Adrenal gland (tissue), 12 donors: Measurements from ENCODE around the gene PRRC2A. TPM values are rescaled to one million over a fixed set of nuclear protein-coding genes. Genes with fewer than 3 reads are reported as not detected.

ENCODE experiments used
- DNase-seq, 7 donors: peaks; one replicate each; pipeline ENCODE4 v3.0.0-alpha.2; 2019 to 2020
- H3K27ac ChIP-seq, 5 donors: fragments of 200-600 bp; sonication (generic) in 4 of 5; 1 replicate in 3 of 5; 2 replicates in 2 of 5; pipeline versions ENCODE4 v1.5.1 to v1.8.0; 2016 to 2020; ENCODE audit warnings: mild to moderate bottlenecking in 1 of 5
- H3K27me3 ChIP-seq: fragments of 200-600 bp; 2 replicates; pipeline ENCODE4 v1.8.0; 2021
- H3K36me3 ChIP-seq, 2 donors: fragments of 200-600 bp; replicated peaks in 1 of 2; 1 replicate in 1 of 2; 2 replicates in 1 of 2; pipeline versions ENCODE4 v1.5.1 to v1.8.0; 2018 to 2022
- H3K4me1 ChIP-seq, 2 donors: fragments of 200-600 bp; replicated peaks in 1 of 2; 1 replicate in 1 of 2; 2 replicates in 1 of 2; pipeline versions ENCODE4 v1.5.1 to v1.8.0; 2018 to 2021
- H3K4me3 ChIP-seq, 4 donors: fragments of 200-600 bp; sonication (generic) in 3 of 4; one replicate each; pipeline ENCODE4 v1.5.1; 2016 to 2018
- H3K9me3 ChIP-seq, 3 donors: fragments of 200-600 bp; sonication (generic) in 1 of 3; replicated peaks in 1 of 3; 1 replicate in 2 of 3; 2 replicates in 1 of 3; pipeline versions ENCODE4 v1.5.1 to v1.8.0; 2016 to 2021
- POLR2A ChIP-seq, 2 donors: fragments of 450-650 bp; IDR thresholded peaks; one replicate each; pipeline ENCODE4 v1.6.1; 2017; ENCODE audit warnings: antibody characterized with exemption in 2 of 2, mild to moderate bottlenecking in 2 of 2, moderate library complexity in 1 of 2
- whole genome bisulfite sequencing, 4 donors: extraction: QIAGEN DNeasy Blood & Tissue Kit in 2 of 4; methylation state at CpG; one replicate each; pipeline versions ENCODE4 v1.1.5 to v1.1.7; 2013 to 2017; 5-methylcytosine and 5-hydroxymethylcytosine counted together
- intact Hi-C, 2 donors: fragments of 100-400 bp; cut with DNase I; formaldehyde crosslinking; loops; one replicate each; pipeline versions ENCODE4 v1.14.1 to v1.15.0; 2022 to 2023
- polyA plus RNA-seq, 3 donors: library from polyadenylated mRNA; stranded (reverse); fragments of 200-250 nt in 2 of 3; fragments of 350-450 nt in 1 of 3; fragmentation: Illumina TruSeq in 1 of 3; extraction: RNeasy Lipid Tissue Mini Kit (QIAGEN cat#74804) in 1 of 3; gene quantifications; one replicate each; pipeline ENCODE4 v1.2.3, GENCODE V29; 2013 to 2014
- total RNA-seq, 9 donors: library from RNA; depleted of rRNA in 4 of 9; stranded (reverse); fragments of >200 nt in 4 of 9; fragments of 120-200 nt in 1 of 9; fragmentation: NEBNext Ultra II Directional in 1 of 9; extraction: Animal tissue kit (Norgen Biotek cat#: 25700) in 1 of 9; gene quantifications; one replicate each; pipeline versions ENCODE4 v1.1.0 to v1.2.4, GENCODE V29; 2013 to 2023
- TF ChIP-seq, protein P1 (sequence below), 6 experiments: fragments of 450-650 bp in 4 of 6; fragments of 200-600 bp in 2 of 6; sonication (generic) in 1 of 6; IDR thresholded peaks; 1 replicate in 5 of 6; 2 replicates in 1 of 6; pipeline versions ENCODE4 v1.5.1 to v1.8.0; 2016 to 2021; ENCODE audit warnings: antibody characterized with exemption in 6 of 6, mild to moderate bottlenecking in 2 of 6, moderate library complexity in 1 of 6
- donor health status: healthy with polysubstance abuse.
- donor health status: Bipolar disorder and iron deficiency.
- donor health status: DM: yes; HTN: yes; CAD: no.
- donor health status: DM: no; HTN: no; CAD: no.
- donor health status: DM: no; HTN: no; CAD: no.
- donor health status: DM: yes; HTN: yes; CAD: no.

Gene PRRC2A
- total and polyA plus RNA-seq, 12 donors = 31.9 to 419 (median 121) TPM

DNA sequence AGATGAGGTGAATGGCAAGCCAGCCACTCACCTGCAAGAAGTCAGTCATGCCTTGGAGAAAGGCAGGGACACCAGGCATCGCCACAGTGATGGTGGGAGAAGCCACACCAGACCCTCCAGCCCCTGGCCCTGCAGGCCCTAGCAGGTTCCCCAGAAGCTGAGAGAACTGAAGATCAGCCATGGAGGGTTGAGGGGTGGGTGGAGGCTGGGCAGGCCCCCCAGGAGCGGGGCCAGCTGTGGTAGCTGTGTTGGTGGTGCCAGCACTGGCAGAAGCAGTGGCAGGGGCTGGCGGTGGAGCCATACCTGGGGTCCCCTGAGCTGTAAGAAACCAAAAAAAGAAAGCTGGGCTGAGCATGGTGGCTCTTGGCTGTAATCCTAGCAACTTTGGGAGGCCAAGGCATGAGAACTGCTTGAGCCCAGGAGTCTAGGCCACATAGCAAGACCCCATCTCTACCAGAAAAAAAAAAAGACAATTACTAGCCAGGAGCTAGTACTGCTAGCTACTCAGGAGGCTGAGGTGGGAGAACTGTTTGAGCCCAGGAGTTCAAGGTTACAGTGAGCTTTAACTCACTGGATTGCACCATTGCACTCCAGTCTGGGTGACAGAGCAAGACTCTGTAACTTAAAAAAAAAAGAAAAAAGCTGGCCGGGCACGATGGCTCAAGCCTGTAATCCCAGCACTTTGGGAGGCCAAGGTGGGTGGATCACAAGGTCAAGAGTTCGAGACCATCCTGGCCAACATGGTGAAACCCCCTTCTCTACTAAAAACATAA is 22.5 kb downstream of the PRRC2A start:
- no peak overlapping the region for H3K4me3 ChIP-seq
- no peaks in the 10 kb centered on the region for H3K27me3 ChIP-seq
- peaks cover 0 to 98% of the 10 kb centered on the region in 2 donors for H3K36me3 ChIP-seq
- WGBS, 4 donors = 61 to 76% (median 74%) methylated on average over 5 to 6 of the region's 6 CpGs
- intact Hi-C loops = no loop called here
- H3K4me1 ChIP-seq = peaks cover 0 to 5% of the 10 kb centered on the region in 2 donors
- DNase-seq = peak in 3 of 7 donors; percentile 49 to 69 (median 52)
- peak overlapping the region in 3 of 5 donors; percentile 5 to 68 (median 7) for H3K27ac ChIP-seq
- no peak for TF ChIP-seq POLR2A (IDR thresholded peaks at IDR 0.05)
- TF ChIP-seq, protein P1, sequence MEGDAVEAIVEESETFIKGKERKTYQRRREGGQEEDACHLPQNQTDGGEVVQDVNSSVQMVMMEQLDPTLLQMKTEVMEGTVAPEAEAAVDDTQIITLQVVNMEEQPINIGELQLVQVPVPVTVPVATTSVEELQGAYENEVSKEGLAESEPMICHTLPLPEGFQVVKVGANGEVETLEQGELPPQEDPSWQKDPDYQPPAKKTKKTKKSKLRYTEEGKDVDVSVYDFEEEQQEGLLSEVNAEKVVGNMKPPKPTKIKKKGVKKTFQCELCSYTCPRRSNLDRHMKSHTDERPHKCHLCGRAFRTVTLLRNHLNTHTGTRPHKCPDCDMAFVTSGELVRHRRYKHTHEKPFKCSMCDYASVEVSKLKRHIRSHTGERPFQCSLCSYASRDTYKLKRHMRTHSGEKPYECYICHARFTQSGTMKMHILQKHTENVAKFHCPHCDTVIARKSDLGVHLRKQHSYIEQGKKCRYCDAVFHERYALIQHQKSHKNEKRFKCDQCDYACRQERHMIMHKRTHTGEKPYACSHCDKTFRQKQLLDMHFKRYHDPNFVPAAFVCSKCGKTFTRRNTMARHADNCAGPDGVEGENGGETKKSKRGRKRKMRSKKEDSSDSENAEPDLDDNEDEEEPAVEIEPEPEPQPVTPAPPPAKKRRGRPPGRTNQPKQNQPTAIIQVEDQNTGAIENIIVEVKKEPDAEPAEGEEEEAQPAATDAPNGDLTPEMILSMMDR (IDR thresholded peaks at IDR 0.05) = no peak
- H3K9me3 ChIP-seq = no peaks in the 10 kb centered on the region

DNA sequence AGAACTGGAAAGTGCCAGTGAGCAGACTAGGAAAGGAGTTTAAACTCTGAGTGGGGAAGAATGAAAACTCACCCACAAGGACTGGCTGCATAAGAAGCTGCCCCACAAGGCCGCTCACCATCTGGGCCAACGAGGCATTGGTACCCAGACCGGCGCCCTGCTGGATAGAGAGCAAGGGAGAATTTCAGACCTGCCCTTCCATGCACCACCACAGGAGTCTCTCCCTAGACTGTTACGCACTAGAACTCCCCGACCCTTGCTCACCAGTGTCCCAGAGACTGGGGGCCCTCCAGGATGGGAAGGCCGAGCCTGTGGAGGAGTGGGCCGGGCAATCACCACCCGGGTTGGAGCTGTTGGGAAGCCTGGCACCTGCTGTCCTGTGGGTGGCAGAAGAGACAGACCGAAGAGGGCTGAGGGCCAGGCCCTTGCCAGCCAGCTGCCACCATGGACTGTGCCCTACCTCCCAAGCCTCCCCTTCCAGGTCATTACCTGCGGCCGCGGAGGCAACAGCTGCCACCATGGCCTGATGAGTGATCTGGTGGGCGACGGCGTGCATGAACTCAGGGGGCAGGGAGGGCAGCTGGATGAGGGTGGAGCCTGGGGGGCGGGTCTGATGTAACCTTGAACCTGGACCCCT is 23.4 kb downstream of the PRRC2A start:
- Histone ChIP-seq H3K4me3 (no peak overlapping the region), H3K9me3 (no peaks in the 10 kb centered on the region), H3K36me3 (peaks cover 0 to 100% of the 10 kb centered on the region in 2 donors), H3K4me1 (peaks cover 0 to 5% of the 10 kb centered on the region in 2 donors), H3K27ac (peak overlapping the region in 1 of 5 donors; percentile 46), H3K27me3 (no peaks in the 10 kb centered on the region)
- intact Hi-C loops = no loop called here
- no peak for TF ChIP-seq POLR2A (IDR thresholded peaks at IDR 0.05)
- TF ChIP-seq, protein P1 (IDR thresholded peaks at IDR 0.05) = no peak
- DNase-seq = no peak
- 86 to 91% (median 88%) methylated on average over 16 to 17 of the region's 17 CpGs for WGBS, 4 donors

DNA sequence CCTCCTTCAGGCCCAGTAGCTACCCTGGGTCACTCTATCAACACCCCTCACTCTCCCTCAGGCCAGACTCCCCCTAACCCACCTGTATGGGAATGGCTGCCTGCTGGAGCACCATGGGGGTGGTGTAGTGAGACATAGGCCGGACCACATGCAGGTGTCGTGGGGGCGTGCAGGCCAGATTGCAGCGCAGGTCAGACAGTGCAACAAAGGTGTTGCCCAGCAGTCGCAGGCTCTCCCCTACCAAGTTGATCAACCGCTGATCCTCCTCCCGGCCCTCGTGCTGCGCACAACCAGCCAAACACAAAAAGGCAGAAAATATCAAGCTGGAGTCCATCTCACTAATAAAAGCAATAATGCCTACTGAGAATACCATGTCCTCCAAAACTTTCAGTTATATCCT is 24.8 kb downstream of the PRRC2A start:
- no peaks in the 10 kb centered on the region for H3K9me3 ChIP-seq
- peaks cover 0 to 10% of the 10 kb centered on the region in 2 donors for H3K4me1 ChIP-seq
- TF ChIP-seq, protein P1 (IDR thresholded peaks at IDR 0.05) = no peak
- no peak for TF ChIP-seq POLR2A (IDR thresholded peaks at IDR 0.05)
- 93 to 95% (median 95%) methylated on average over 9 of the region's 9 CpGs for WGBS, 4 donors
- intact Hi-C loops = no loop called here
- H3K27ac ChIP-seq = no peak overlapping the region
- no peak overlapping the region for H3K4me3 ChIP-seq
- no peak for DNase-seq
- H3K27me3 ChIP-seq = no peaks in the 10 kb centered on the region
- peaks cover 0 to 100% of the 10 kb centered on the region in 2 donors for H3K36me3 ChIP-seq

DNA sequence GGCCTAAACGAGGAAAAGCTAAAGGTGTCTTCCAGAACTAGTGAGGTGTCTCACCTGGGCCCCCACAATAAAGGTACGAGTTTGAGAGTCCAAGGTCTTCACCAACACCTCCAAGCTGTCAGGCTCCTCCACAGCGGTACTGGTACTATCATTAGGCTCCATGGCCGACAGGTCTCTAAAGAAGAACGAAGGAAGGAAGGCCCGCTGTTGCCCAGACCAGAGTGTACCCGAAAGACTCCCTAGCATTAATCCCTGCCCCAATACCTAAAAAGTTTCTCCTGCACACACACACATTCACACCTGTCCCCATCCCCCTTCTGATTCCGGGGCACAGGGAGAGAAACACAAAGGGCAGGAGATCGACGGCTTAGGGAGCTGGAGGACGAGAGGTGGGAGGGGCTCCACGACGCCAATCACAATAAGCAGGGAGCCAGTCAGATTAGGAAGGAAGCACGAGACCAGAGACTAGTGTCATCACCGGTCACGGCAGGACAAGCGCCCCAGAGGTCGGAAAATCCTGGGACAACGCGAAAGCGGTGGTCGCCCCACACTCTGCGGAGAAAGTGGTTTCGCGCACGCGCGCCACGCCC is 31.2 kb downstream of the PRRC2A start:
- DNase-seq = peak in 6 of 7 donors; percentile 80 to 91 (median 88)
- intact Hi-C loops = no loop called here
- Histone ChIP-seq H3K9me3 (no peaks in the 10 kb centered on the region), H3K27me3 (no peaks in the 10 kb centered on the region), H3K27ac (peak overlapping the region; percentile 97 to 100 (median 98)), H3K36me3 (peaks cover 0 to 51% of the 10 kb centered on the region in 2 donors), H3K4me1 (peaks cover 12 to 31% of the 10 kb centered on the region in 2 donors), H3K4me3 (peak overlapping the region; percentile 13 to 92 (median 64))
- TF ChIP-seq, protein P1 (IDR thresholded peaks at IDR 0.05) = peak in 1 of 6 experiments; percentile 4
- peak in 1 of 2 donors; percentile 9 for TF ChIP-seq POLR2A (IDR thresholded peaks at IDR 0.05)
- WGBS, 4 donors = 3 to 4% (median 3%) methylated on average over 17 to 29 of the region's 29 CpGs
